Measurements from ENCODE around the gene SIAH1. TPM values are rescaled to one million over a fixed set of nuclear protein-coding genes. Genes with fewer than 3 reads are reported as not detected.
"Not testable (repeated sequence)": the region's sequence is repeated elsewhere in the genome, so short reads cannot be mapped to it uniquely, and the experiment has no call there.

The SIAH1 gene
- total RNA-seq, 4 donors from 2014 or later: 27.2 to 31.8 (median 30.9) TPM

DNA sequence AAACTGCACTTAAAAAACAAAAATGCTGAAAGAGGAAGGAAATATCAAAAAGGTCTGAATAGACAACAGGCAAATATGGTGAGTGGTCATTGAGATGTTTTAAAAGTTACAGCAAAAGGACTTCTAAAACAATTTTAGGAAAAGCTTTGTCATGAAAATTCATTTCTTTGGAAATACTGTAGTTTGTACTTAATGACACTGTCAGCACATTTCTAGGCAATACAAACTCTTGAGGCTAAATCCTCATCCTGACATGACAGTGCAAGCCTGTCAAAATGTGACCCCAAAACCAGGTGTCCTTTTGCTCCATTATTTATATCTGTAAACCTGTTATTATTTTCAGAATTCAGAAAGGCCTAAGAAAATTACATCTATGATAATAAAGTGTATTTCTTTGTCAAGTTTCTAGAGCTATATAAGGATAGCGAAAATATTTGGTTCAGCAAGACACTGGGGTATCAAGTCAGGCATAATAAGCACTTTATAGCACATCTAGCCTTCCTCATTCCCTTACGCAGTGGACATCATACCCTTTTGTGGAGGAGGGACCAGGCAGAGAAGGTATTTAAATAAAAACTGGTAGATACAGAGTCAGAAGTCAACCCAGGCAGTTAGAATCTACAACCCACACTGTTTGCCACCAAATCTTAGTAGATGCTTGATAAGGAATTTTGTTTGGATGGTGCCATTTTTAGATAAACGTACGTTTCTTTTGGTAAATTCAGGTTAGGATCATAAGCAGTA, 28.4 kb downstream of the SIAH1 start:
- no peak overlapping the region for H3K4me3 ChIP-seq
- peaks cover 3 to 54% of the 10 kb centered on the region in 2 donors for H3K36me3 ChIP-seq
- H3K4me1 ChIP-seq: peaks cover 0 to 43% (median 0%) of the 10 kb centered on the region in 3 donors
- H3K9me3 ChIP-seq: no peaks in the 10 kb centered on the region
- no peak overlapping the region for H3K27ac ChIP-seq
- no peaks in the 10 kb centered on the region for H3K27me3 ChIP-seq
- no peak for ATAC-seq
- whole genome bisulfite sequencing, 2 donors (ENCODE audit: low coverage in 1 of 2): 76 to 84% methylated on average over 4 of the region's 4 CpGs
- TF ChIP-seq POLR2A (IDR thresholded peaks at IDR 0.05) (no peak), POLR2AphosphoS5 (IDR thresholded peaks at IDR 0.05) (no peak), EP300 (IDR thresholded peaks at IDR 0.05) (no peak)
- TF ChIP-seq, protein P1, sequence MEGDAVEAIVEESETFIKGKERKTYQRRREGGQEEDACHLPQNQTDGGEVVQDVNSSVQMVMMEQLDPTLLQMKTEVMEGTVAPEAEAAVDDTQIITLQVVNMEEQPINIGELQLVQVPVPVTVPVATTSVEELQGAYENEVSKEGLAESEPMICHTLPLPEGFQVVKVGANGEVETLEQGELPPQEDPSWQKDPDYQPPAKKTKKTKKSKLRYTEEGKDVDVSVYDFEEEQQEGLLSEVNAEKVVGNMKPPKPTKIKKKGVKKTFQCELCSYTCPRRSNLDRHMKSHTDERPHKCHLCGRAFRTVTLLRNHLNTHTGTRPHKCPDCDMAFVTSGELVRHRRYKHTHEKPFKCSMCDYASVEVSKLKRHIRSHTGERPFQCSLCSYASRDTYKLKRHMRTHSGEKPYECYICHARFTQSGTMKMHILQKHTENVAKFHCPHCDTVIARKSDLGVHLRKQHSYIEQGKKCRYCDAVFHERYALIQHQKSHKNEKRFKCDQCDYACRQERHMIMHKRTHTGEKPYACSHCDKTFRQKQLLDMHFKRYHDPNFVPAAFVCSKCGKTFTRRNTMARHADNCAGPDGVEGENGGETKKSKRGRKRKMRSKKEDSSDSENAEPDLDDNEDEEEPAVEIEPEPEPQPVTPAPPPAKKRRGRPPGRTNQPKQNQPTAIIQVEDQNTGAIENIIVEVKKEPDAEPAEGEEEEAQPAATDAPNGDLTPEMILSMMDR (IDR thresholded peaks at IDR 0.05): no peak

GRCh38 chr16:48354877-48355855, 30.0 kb downstream of the SIAH1 start:
- Histone ChIP-seq H3K27me3 (no peaks in the 10 kb centered on the region), H3K4me3 (no peak overlapping the region), H3K36me3 (peaks cover 3 to 64% of the 10 kb centered on the region in 2 donors), H3K4me1 (peaks cover 0 to 39% (median 0%) of the 10 kb centered on the region in 3 donors), H3K27ac (peak overlapping the region in 2 of 4 donors; percentile 14 to 17), H3K9me3 (no peaks in the 10 kb centered on the region)
- TF ChIP-seq, protein P1 (IDR thresholded peaks at IDR 0.05): peak in 1 of 4 experiments; percentile 1
- TF ChIP-seq POLR2AphosphoS5 (IDR thresholded peaks at IDR 0.05): no peak
- ATAC-seq: no peak
- 72 to 81% methylated on average over 7 to 9 of the region's 11 CpGs for WGBS, 2 donors (ENCODE audit: low coverage in 1 of 2)

- Histone ChIP-seq H3K36me3 (peaks cover 3 to 71% of the 10 kb centered on the region in 2 donors), H3K4me1 (peaks cover 0 to 39% (median 0%) of the 10 kb centered on the region in 3 donors), H3K27ac (peak overlapping the region in 1 of 4 donors; percentile 14)
- H3K9me3 ChIP-seq, H3K27me3 ChIP-seq, ATAC-seq, H3K4me3 ChIP-seq: not testable (repeated sequence)
- WGBS, 2 donors (ENCODE audit: low coverage in 1 of 2): 98% methylated on average over 5 of the region's 5 CpGs
Measured at GRCh38 chr16:48354385-48354784, 30.8 kb downstream of the SIAH1 start.

- WGBS, 2 donors (ENCODE audit: low coverage in 1 of 2): 27 to 33% methylated on average over 6 to 7 of the region's 7 CpGs
- H3K36me3 ChIP-seq: peaks cover 3 to 73% of the 10 kb centered on the region in 2 donors
Measured at GRCh38 chr16:48353565-48354163, 31.5 kb downstream of the SIAH1 start.

More at GRCh38 chr16:48353565-48354163, 31.5 kb downstream of the SIAH1 start:
- TF ChIP-seq POLR2A (IDR thresholded peaks at IDR 0.05): no peak
- no peak for TF ChIP-seq EP300 (IDR thresholded peaks at IDR 0.05)
- peak; percentile 5 for TF ChIP-seq POLR2AphosphoS5 (IDR thresholded peaks at IDR 0.05)
- TF ChIP-seq, protein P1 (IDR thresholded peaks at IDR 0.05): peak; percentile 69 to 90 (median 84)
- no peaks in the 10 kb centered on the region for H3K27me3 ChIP-seq
- H3K9me3 ChIP-seq: no peaks in the 10 kb centered on the region
- peaks cover 0 to 39% (median 0%) of the 10 kb centered on the region in 3 donors for H3K4me1 ChIP-seq
- no peak overlapping the region for H3K27ac ChIP-seq
- no peak overlapping the region for H3K4me3 ChIP-seq
- ATAC-seq: peak; percentile 71

Measured in gastroesophageal sphincter (tissue), 4 donors.